RKO (cell line): Measurements from ENCODE around the gene KDM4B.

Experiments
- DNase-seq: peaks from one replicate; pipeline ENCODE4 v3.0.0-alpha.2; 2016; ENCODE audit warnings: low spot score

The KDM4B gene

DNA sequence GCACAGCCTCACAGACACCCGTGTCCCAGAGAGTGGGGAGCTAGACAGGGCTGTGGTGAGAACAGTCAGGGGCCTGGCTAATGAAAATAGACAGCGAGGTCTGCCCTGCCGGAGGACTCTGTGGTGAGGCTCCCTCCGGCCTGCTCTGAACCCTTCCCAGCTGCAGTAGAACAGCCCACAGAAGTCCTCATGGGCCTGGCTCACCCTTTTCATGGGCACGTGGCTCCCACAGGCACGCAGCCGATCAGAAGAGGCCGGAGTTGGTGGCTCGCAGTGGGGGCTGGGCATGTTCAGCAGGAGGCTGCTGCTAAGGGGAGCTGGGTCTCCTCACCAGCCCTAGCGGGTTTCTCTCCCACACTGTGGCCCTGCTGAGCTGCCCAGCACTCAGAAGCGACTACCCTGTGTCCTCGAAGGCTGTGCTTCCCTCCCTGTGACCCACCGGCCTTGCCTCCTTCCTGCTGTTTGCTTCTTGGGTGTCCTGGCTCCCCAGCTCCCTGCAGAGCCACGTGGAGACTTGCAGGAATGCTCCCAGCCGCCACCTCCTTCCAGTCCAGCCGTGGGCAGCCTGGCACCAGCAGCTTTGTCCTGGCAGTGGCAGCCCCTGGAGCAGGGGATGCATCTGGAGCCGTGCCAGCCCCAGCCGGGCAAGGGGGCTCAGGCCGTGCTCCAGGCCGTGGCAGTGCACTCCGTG is 138.7 kb downstream of the KDM4B start:
- no peak for DNase-seq

DNA sequence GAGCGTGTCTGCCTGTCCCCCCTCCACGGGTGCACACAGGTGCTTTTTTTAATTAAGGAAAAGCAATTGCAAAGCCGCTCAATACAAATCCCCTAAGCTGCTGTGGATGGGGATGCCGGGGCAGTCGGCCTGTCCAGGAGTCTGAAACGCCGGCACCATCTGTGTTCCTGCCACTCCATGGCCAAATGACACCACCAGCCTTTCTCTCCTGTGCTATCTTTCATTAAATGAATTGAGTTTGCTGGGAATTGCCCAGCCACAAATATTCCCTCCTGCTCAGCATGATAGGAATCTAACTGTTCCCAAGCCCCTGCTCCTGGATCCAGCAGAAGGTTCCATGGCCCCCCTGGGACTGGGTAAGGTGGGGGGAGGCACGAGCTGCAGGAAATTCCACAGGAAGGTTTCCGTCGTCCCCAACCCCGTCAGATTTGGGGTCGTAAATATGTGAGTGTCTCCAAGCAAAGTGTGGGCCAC is 139.2 kb downstream of the KDM4B start:
- no peak for DNase-seq

GRCh38 chr19:5108866-5109265 is 140.0 kb downstream of the KDM4B start:
- DNase-seq, result no peak

GRCh38 chr19:5109560-5109959 is 140.6 kb downstream of the KDM4B start:
- no peak for DNase-seq

- no peak for DNase-seq
Measured at GRCh38 chr19:5110546-5110945, 141.6 kb downstream of the KDM4B start.

- no peak for DNase-seq
Measured at GRCh38 chr19:5111051-5111450, 142.1 kb downstream of the KDM4B start.

- no peak for DNase-seq
Measured at GRCh38 chr19:5112175-5112574, 143.3 kb downstream of the KDM4B start.

DNA sequence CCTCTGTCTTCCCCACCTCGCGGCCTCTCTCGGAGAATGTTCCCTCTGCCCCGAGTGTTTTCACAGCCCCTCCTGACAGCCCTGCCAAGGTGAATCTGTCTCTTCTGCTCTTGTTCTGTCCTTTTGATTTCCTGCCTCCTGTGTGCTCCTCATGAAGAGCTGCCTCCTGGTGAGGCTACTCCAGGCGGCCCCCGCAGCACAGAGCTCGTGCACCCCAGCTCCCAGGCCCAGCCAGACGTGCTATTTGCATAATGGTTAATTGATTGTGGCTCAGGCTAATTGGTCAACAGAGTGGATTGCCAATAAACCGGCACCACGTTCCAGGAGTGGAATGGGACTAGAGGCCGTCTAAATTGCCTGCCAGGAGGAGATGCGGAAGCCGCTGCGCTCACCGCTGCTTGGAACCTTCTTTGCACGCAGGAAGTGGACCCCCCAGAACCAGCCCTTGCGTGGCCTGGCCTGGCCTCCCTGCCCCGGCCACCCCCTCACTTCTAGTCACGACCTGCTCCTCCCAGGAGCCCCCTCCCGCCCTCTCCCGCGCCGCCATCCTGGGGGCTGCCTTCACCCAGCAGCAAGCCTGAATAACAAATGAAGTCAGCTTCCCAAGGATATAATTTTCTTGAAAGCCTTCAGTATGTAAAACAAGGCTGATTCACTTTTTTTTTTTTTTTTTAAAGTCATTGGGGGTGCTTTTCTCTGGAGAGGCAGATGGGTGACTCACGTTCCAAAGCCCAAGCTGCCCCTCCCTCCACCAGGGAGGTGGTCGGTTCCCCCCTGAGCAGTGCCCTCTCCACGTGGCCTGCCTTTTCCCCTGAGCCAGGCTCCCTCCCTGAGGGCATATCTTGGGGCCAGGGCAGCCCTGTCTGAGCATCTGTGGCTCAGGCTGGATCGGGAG is 144.0 kb downstream of the KDM4B start:
- no peak for DNase-seq

GRCh38 chr19:5113633-5114586 is 145.0 kb downstream of the KDM4B start:
- DNase-seq, result no peak

- DNase-seq, result no peak
Measured at GRCh38 chr19:5114727-5115126, 145.8 kb downstream of the KDM4B start.

DNA sequence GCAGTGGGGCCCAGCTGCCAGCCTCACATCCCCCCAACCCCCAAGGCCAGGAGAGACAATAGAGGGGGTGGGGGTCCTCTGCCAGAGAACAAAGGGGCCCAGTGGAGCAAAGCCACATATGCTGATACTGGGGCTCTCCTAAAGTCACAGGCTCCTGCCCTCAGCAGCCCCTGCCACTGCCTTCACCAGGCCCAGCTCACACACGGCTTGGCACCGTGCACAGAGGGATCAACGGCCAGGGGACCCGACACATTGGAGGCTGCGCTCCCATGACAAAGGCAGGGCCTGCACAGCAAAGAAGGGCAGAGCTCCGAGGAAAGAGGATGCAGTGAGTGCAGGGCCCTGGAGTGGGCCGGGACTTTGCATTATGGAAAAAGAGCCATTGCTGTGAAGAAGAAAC is 146.4 kb downstream of the KDM4B start:
- DNase-seq, result no peak

DNA sequence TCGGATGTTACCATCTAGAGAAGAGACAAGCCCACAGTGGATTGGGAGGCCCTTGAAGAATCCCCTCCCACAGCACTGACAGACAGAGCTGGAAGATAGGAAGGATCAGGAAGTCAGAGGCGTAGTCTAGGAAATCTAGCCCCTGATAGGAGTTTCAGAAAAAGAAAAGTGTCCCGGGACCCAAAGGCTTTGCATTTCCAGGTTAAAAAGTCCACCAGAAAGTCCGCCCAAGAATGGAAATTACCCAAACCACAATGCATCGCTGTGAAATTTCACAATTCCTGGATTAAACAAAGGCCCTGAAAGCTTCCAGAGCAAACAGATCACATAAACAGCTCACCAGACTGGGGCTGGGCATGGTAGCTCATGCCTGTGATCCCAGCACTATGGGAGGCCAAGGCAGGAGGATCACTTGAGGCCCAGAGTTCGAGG is 146.9 kb downstream of the KDM4B start:
- DNase-seq, result no peak

DNA sequence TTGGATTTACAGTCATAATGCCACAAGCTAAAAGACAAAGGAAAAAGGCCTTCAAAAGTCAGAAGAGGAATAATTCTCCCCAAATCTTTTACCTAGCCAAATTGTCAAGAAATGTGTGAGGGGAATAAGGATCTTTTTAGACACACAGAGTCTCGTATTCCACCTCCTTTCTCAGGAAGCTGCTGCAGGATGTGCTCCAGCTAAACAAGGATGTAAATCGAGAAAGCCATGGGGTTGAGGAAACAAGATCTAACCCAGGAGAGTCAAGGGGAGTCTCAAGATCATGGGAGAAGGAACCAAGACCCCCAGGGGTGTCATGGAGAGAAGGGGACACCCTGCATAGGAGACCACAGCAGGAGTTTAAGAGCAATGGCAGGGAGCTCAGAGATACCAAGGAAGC is 147.4 kb downstream of the KDM4B start:
- DNase-seq, result no peak

DNA sequence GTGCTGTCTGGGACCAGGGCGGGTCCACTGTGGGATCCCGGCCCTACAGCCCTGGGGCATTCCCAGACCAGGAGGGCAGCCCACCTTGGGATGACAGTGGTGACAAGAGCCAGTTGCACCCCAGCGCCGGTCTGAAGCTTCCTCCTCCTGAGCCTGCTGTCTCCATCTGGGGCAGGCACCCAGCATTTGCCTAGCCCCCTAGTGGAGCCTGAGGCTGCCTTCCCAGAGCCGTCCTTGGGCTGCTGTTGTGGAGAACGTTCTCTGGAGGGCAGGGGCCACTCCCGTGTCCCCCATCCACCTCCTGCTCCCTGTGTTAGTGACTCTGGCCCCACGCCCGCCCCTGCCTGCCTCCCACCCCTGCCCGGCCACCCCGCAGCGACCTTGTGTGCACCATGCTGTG is 148.5 kb downstream of the KDM4B start:
- DNase-seq, result no peak

GRCh38 chr19:5118026-5118425 is 149.1 kb downstream of the KDM4B start:
- no peak for DNase-seq

DNA sequence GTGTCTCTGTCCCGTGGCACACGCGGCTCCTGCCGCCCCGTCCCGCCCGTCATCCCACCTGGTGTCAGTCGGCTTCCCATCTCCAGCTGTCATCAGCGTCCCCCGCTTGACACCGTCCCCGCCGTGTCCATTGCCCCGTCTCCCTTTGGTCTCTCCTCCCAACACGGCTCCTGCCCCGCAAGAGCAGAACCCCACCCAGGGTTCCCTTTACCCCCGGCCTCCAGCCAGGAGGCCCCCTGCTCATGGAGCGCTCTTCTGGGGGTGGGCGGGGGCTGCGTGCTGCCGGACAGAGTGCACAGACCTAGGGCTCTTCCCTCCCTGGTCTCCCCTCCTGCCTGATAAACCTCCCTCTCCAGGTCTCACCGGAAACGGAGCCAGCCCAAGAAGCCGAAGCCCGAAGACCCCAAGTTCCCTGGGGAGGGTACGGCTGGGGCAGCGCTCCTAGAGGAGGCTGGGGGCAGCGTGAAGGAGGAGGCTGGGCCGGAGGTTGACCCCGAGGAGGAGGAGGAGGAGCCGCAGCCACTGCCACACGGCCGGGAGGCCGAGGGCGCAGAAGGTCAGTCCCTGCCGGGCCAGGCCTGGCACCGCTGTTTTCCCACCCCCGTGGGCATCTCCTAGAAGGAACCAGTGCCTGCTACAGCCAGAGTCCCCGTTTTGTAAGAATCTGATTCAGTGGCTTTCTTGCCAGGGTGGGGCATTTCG is 150.5 kb downstream of the KDM4B start:
- DNase-seq, result no peak

- DNase-seq, result no peak
Measured at GRCh38 chr19:5120321-5120720, 151.4 kb downstream of the KDM4B start.

- DNase-seq, result no peak
Measured at GRCh38 chr19:5120833-5121232, 151.9 kb downstream of the KDM4B start.

GRCh38 chr19:5121266-5122120 is 152.6 kb downstream of the KDM4B start:
- DNase-seq, result no peak

DNA sequence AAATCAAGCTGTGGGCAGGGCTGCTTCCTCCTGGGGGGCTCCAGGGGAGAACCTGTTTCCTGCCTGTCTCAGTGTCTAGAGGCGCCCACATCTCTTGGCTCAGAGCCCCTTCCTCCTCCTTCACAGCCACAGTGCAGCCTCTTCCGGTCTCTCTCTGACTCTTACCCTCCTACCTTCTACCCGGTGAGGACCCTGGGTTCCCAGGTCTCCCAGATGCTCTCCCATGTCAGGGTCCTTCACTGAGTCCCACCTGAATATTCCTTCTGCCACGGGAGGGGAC is 153.1 kb downstream of the KDM4B start:
- DNase-seq, result no peak
